ENCODE measurements around the gene SLC2A2.
"Not testable (repeated sequence)": the region's sequence is repeated elsewhere in the genome, so short reads cannot be mapped to it uniquely, and the experiment has no call there.

The SLC2A2 gene

DNA sequence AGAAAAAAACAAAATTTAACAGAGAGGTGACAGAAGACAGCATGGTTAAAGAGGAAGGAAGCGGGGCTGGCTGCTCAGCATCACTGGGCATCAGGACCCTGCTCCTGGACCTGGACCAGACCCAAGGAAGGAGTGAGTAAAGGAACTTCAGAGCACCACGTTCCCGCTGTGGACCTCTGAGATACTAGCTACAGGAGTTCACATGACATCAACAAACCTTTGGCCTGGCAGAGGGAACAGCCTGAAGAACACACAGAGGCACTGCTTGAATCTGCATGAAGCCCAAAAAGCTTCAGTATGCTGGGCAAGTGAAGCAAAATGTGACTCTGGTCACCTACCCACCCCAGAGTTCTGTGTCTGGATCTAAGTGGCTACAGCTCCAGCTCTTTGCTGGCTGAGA, 38.1 kb downstream of the SLC2A2 start:
- no peak for DNase-seq (ENCODE audit: low spot score)

DNA sequence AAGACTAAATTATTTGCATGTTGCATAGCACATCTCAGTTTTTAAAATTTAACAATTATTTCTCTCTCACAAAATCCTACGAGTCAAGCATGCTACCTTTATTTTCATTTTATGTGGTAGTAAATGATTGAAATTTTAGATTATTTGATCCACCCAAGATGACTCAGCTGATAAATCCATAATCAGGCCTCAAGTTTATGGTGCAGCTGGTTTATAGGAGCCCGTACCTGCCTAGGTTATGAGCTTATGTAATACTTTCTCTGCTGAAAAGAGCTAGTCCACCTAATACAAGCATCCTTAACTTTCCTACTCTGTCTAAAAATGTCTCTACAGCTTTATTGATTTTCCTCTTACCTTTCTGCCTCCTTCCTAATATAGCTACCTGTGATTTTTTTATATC, 41.2 kb downstream of the SLC2A2 start:
- no peak for DNase-seq (ENCODE audit: low spot score)

GRCh38 chr3:170982733-170983132, 43.8 kb downstream of the SLC2A2 start:
- no peak for DNase-seq (ENCODE audit: low spot score)

- no peak for DNase-seq (ENCODE audit: low spot score)
Measured at GRCh38 chr3:170980399-170980798, 46.1 kb downstream of the SLC2A2 start.

DNA sequence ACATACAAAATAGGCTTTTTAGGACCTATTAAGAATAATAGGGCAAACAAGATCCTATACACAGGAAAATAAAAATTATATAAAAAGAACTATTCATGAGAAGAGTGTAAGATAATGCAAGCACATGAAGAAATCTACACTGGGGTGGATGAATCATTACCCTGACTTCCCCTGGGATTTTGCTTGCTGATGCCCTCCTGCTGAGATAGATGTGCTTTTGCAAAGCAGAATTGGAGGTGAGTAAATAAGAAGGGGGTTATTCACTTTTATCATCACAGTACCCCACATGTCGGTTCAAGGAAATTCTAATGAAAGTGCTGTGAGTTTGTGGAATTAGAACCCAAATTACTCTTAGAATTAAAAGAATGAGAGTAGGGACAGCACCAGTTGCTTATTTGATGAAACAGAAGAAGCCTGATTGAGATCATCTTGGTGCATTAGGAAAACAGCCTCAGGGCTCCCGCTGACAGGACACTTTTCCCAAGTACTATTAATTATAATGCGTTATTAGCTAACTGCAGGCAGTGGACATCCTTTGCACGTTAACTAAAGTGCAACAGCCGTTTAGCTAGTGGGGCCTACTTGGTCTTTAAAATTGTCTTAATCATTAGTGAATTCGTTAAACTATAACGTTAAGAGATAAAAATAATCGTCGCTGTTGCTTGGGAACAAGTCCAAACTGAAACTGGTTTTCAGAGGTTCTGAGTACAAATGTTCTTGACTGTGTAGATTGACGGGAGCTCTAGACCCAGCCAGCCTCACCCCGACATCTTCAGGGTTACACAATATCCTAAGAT, 48.4 kb downstream of the SLC2A2 start:
- DNase-seq (ENCODE audit: low spot score): no peak

- no peak for DNase-seq (ENCODE audit: low spot score)
Measured at GRCh38 chr3:170976190-170976519, 50.4 kb downstream of the SLC2A2 start.

DNA sequence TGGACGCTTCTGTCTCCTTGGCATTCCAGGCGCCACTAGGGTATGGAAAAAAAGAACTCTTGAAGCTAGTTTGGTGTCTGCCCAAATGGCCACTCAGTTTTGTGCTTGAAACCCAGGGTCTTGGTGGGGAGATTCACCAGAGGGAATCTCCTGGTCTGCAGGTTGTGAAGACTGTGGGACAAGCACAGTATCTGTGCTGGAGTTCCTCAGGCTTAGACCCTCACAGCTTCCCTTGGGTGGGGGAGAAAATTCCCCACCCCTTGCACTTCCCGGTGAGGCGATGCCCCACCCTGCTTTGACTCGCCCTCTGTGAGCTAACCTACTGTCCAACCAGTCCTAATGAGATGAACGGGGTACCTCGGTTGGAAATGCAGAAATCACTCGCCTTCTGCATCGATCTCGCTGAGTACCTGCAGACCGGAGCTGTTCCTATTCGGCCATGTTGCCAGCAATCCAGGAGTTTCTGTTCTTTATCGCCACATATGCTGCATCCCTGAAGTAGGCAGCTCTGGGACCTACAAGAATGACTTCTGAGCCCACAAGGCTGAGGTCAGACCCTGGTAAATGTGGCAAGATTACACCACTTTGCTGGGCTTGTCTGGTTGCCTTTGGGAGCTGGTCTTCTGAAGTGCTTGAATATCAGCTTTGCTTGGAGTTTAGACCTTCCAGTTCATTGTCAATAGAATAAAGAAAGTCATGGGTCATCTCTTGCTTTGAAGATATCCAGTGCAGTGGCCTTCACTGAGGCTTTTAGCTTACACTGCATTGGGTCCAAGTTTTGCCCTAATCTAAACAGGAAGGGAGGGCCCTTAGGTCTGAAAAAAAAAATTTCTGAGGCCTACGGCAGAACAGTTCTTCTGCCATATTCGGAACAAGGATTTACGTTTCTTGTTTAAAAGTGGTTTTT, 51.0 kb downstream of the SLC2A2 start:
- no peak for DNase-seq (ENCODE audit: low spot score)

- no peak for DNase-seq (ENCODE audit: low spot score)
Measured at GRCh38 chr3:170974872-170975271, 51.6 kb downstream of the SLC2A2 start.

GRCh38 chr3:170972917-170973316, 53.6 kb downstream of the SLC2A2 start:
- DNase-seq (ENCODE audit: low spot score): not testable (repeated sequence)

- DNase-seq (ENCODE audit: low spot score): no peak
Measured at GRCh38 chr3:170967126-170967525, 59.4 kb downstream of the SLC2A2 start.

GRCh38 chr3:170966495-170966894, 60.0 kb downstream of the SLC2A2 start:
- DNase-seq (ENCODE audit: low spot score): no peak

DNA sequence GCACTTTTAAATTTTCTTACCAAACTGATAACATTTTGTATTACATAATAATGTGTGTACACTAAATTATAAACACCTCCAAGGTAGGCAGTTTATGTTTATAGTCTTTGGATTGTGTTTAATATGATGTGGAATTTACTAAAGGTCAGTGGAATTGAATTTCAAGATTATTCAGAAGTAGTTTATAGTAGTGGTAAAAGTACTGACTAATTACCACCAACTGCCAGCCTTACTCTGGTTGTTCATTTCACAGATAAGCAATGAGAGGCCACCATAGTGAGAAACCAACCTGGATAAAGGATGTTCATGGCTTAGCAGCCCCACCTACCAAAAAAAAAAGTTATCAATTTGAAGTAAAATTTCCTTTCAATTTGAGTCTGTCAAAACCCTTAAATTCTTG, 64.1 kb downstream of the SLC2A2 start:
- DNase-seq (ENCODE audit: low spot score): no peak

- no peak for DNase-seq (ENCODE audit: low spot score)
Measured at GRCh38 chr3:170961616-170962400, 64.7 kb downstream of the SLC2A2 start.

DNA sequence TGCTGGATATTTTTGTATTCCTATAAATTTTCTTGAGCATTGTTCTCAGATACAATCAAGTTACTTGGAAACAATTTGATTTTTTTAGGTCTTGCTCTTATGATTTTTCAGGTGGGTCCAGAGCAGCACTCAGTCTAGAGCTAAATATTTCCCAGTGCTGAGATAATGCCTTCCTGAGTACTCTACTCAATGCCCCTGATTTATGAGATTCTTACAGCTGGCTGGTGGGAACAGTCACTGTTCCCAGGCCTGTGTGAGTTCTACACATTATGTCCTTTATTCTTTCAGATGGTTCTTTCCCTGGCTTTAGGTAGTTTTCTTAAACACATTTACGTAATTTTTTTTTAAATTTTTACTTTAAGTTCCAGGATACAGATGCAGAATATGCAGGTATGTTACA, 67.1 kb downstream of the SLC2A2 start:
- DNase-seq (ENCODE audit: low spot score): no peak

- no peak for DNase-seq (ENCODE audit: low spot score)
Measured at GRCh38 chr3:170956647-170957046, 69.9 kb downstream of the SLC2A2 start.

GRCh38 chr3:170953736-170954135, 72.8 kb downstream of the SLC2A2 start:
- DNase-seq (ENCODE audit: low spot score): no peak

GRCh38 chr3:170953229-170953628, 73.3 kb downstream of the SLC2A2 start:
- DNase-seq (ENCODE audit: low spot score): no peak

DNA sequence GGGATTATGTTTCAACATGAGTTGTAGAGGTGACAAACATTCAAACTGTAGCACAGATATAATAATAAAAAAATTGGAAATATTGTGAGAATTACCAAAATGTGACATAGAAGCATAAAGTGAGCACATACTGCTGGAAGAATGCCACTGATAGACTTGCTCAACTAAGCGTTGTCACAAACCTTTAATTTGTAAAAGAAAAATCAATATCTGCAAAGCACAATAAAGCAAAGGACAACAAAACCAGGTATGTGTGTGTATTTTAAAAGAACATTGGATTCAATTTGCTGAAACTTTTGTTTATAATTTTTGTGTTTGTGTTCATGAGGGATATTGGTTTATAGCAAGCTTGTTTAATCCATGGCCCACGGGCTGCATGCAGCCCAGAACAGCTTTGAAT, 77.3 kb downstream of the SLC2A2 start:
- DNase-seq (ENCODE audit: low spot score): no peak

- no peak for DNase-seq (ENCODE audit: low spot score)
Measured at GRCh38 chr3:170947018-170947769, 79.3 kb downstream of the SLC2A2 start.
